ENCODE data around the gene AHCYL1.

- TF ChIP-seq SP1 (IDR thresholded peaks at IDR 0.05) (no peak), FOXM1 (IDR thresholded peaks at IDR 0.05; ENCODE audit: borderline replicate concordance) (no peak), ELF4 (IDR thresholded peaks at IDR 0.05) (no peak), HDGF (IDR thresholded peaks at IDR 0.05; ENCODE audit: borderline replicate concordance) (no peak), FOXA1 (IDR thresholded peaks at IDR 0.05) (no peak), CTBP1 (IDR thresholded peaks at IDR 0.05; ENCODE audit: borderline replicate concordance) (no peak)
These were observed 24.5 kb downstream of the AHCYL1 start for GRCh38 chr1:110008971-110009565.
